Lower leg skin (tissue), 3 donors: ENCODE results near the gene ZFHX3.

Source experiments
- POLR2A ChIP-seq, 2 donors: fragments of 450-650 bp; IDR thresholded peaks; one replicate each; pipeline ENCODE4 v1.6.1; 2016 to 2017; ENCODE audit warnings: antibody characterized with exemption in 2 of 2, mild to moderate bottlenecking in 1 of 2, moderate library complexity in 1 of 2
- TF ChIP-seq, protein P1 (sequence below), 3 donors: fragments of 450-650 bp; IDR thresholded peaks; one replicate each; pipeline ENCODE4 v1.5.1; 2016; ENCODE audit warnings: antibody characterized with exemption in 3 of 3, mild to moderate bottlenecking in 3 of 3, moderate library complexity in 2 of 3

DNA sequence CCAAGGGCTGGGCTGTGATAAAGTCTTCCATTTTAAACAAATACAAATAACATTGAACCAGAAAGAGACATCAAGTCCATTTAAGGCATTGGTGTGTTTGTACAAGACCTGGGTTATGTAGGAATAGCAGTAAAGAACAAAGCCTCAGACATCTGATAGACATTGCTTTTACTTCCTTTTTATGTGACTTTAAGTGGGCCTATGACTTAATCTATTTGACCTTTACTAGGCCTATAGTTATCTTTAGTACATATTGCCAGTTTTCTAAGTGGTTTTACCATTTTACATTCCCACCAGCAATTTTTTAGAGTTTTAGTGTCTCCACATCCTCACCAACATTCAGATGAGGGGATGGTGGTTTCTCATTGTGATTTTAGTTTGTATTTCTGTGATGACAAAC lies 298.8 kb downstream of the ZFHX3 start:
- TF ChIP-seq, protein P1, sequence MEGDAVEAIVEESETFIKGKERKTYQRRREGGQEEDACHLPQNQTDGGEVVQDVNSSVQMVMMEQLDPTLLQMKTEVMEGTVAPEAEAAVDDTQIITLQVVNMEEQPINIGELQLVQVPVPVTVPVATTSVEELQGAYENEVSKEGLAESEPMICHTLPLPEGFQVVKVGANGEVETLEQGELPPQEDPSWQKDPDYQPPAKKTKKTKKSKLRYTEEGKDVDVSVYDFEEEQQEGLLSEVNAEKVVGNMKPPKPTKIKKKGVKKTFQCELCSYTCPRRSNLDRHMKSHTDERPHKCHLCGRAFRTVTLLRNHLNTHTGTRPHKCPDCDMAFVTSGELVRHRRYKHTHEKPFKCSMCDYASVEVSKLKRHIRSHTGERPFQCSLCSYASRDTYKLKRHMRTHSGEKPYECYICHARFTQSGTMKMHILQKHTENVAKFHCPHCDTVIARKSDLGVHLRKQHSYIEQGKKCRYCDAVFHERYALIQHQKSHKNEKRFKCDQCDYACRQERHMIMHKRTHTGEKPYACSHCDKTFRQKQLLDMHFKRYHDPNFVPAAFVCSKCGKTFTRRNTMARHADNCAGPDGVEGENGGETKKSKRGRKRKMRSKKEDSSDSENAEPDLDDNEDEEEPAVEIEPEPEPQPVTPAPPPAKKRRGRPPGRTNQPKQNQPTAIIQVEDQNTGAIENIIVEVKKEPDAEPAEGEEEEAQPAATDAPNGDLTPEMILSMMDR (IDR thresholded peaks at IDR 0.05), result no peak
- no peak for TF ChIP-seq POLR2A (IDR thresholded peaks at IDR 0.05)
